Measurements from ENCODE around the gene CD59. TPM values are rescaled to one million over a fixed set of nuclear protein-coding genes. Genes with fewer than 3 reads are reported as not detected.

CD59 gene
- total and polyA plus RNA-seq, 2 of the 13 experiments (the other 11 are each of a cell fraction or from before 2014, with no cell fraction given): 127 to 289 TPM

- TF ChIP-seq, protein P1, sequence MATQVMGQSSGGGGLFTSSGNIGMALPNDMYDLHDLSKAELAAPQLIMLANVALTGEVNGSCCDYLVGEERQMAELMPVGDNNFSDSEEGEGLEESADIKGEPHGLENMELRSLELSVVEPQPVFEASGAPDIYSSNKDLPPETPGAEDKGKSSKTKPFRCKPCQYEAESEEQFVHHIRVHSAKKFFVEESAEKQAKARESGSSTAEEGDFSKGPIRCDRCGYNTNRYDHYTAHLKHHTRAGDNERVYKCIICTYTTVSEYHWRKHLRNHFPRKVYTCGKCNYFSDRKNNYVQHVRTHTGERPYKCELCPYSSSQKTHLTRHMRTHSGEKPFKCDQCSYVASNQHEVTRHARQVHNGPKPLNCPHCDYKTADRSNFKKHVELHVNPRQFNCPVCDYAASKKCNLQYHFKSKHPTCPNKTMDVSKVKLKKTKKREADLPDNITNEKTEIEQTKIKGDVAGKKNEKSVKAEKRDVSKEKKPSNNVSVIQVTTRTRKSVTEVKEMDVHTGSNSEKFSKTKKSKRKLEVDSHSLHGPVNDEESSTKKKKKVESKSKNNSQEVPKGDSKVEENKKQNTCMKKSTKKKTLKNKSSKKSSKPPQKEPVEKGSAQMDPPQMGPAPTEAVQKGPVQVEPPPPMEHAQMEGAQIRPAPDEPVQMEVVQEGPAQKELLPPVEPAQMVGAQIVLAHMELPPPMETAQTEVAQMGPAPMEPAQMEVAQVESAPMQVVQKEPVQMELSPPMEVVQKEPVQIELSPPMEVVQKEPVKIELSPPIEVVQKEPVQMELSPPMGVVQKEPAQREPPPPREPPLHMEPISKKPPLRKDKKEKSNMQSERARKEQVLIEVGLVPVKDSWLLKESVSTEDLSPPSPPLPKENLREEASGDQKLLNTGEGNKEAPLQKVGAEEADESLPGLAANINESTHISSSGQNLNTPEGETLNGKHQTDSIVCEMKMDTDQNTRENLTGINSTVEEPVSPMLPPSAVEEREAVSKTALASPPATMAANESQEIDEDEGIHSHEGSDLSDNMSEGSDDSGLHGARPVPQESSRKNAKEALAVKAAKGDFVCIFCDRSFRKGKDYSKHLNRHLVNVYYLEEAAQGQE (IDR thresholded peaks at IDR 0.05; ENCODE audit: borderline replicate concordance in 1 of 2, low read depth in 1 of 2, low read length in 2 of 2): peak in 1 of 2 experiments; percentile 42; a peak in 1 of 4 replicates
- TF ChIP-seq MTA1 (CRISPR knock-in tag; IDR thresholded peaks at IDR 0.05; ENCODE audit: borderline replicate concordance) (no peak; the same call in 1 of the 2 replicates), ZBTB21 (CRISPR knock-in tag; IDR thresholded peaks at IDR 0.05) (no peak), ZNF441 (CRISPR knock-in tag; IDR thresholded peaks at IDR 0.05; ENCODE audit: borderline replicate concordance) (no peak), HOXA9 (CRISPR knock-in tag; IDR thresholded peaks at IDR 0.05; ENCODE audit: borderline replicate concordance) (no peak), PCBP2 (optimal IDR thresholded peaks at IDR 0.05; ENCODE audit: low read depth, low read length, poor library complexity, severe bottlenecking) (no peak), ZNF205 (CRISPR knock-in tag; IDR thresholded peaks at IDR 0.05) (no peak), ZNF367 (CRISPR knock-in tag; IDR thresholded peaks at IDR 0.05; ENCODE audit: borderline replicate concordance) (no peak), ZHX1 (CRISPR knock-in tag; IDR thresholded peaks at IDR 0.05; ENCODE audit: low read depth) (peak; percentile 68; the same call in 1 of the 2 replicates), CEBPG (CRISPR knock-in tag; IDR thresholded peaks at IDR 0.05) (no peak; the same call in 1 of the 2 replicates), BHLHE40 (IDR thresholded peaks at IDR 0.05; ENCODE audit: low read length) (no peak), DZIP1 (CRISPR knock-in tag; IDR thresholded peaks at IDR 0.05) (no peak), NR1H2 (CRISPR knock-in tag; IDR thresholded peaks at IDR 0.05; ENCODE audit: borderline replicate concordance, low read depth) (no peak), NR2F2 (IDR thresholded peaks at IDR 0.05; ENCODE audit: borderline replicate concordance, low read depth) (0 out of 2 replicates have a peak, but pooled peaks have one; percentile 31), GATA4 (IDR thresholded peaks at IDR 0.05; ENCODE audit: borderline replicate concordance, low read depth) (no peak), ELF1 (CRISPR knock-in tag; IDR thresholded peaks at IDR 0.05) (no peak), ZNF331 (CRISPR knock-in tag; IDR thresholded peaks at IDR 0.05) (no peak), ZNF546 (CRISPR knock-in tag; conservative IDR thresholded peaks at IDR 0.05) (no peak), EZH2 (conservative IDR thresholded peaks at IDR 0.05; ENCODE audit: low read depth, low read length) (no peak), EHMT2 (IDR thresholded peaks at IDR 0.05; ENCODE audit: borderline replicate concordance, low read depth, low read length) (peak; percentile 22; the same call in 1 of the 2 replicates)
Observed at GRCh38 chr11:33691066-33691864, 45.0 kb downstream of the CD59 start (continued).

All from HepG2 (cell line).